Keratinocyte (primary cell): ENCODE measurements around the gene GMEB2. TPM values are rescaled to one million over a fixed set of nuclear protein-coding genes. Genes with fewer than 3 reads are reported as not detected.

Experiments used
- DNase-seq: peaks from one replicate; pipeline ENCODE4 v3.0.0-alpha.2; 2011; ENCODE audit warnings: low read depth, missing footprints, low spot score
- FAIRE-seq: peaks from 2 replicates; lab custom pipeline; 2011; peaks lifted over from hg19 to GRCh38; lab: Jason Lieb, UNC
- H2AFZ ChIP-seq: 2 replicates; pipeline ENCODE4 v1.6.0; 2012; ENCODE audit warnings: low read length, control low read depth, inconsistent platforms; ENCODE audit not compliant: control insufficient read depth
- H3K27ac ChIP-seq: 2 replicates; pipeline ENCODE4 v1.5.1; 2011; ENCODE audit warnings: low read length; ENCODE audit not compliant: control insufficient read depth, insufficient read depth
- H3K27me3 ChIP-seq: 3 replicates; pipeline ENCODE4 v1.6.0; 2011; ENCODE audit warnings: low read length; ENCODE audit not compliant: control insufficient read depth, insufficient read depth; ENCODE audit errors: extremely low read depth
- H3K36me3 ChIP-seq, 2 experiments: 2 replicates in 1 of 2; 3 replicates in 1 of 2; pipeline ENCODE4 v1.5.1; 2011; ENCODE audit warnings: low read length in 2 of 2, mild to moderate bottlenecking in 1 of 2; ENCODE audit not compliant: control insufficient read depth in 2 of 2, insufficient read depth in 2 of 2; ENCODE audit errors: extremely low read depth in 1 of 2
- H3K4me1 ChIP-seq: 3 replicates; pipeline ENCODE4 v1.5.1; 2011; ENCODE audit warnings: low read length; ENCODE audit not compliant: control insufficient read depth, insufficient read depth; ENCODE audit errors: extremely low read depth
- H3K4me2 ChIP-seq: 3 replicates; pipeline ENCODE4 v1.6.0; 2011; ENCODE audit warnings: low read depth, low read length; ENCODE audit not compliant: control insufficient read depth, insufficient read depth; ENCODE audit errors: extremely low read depth
- H3K4me3 ChIP-seq, 3 experiments: fragments of 200-600 bp in 1 of 3; sonication (generic) in 1 of 3; 2 replicates in 2 of 3; 3 replicates in 1 of 3; pipeline ENCODE4 v1.5.1; 2011 to 2016; ENCODE audit warnings: low read length in 3 of 3, mild to moderate bottlenecking in 3 of 3, control low read depth in 2 of 3, inconsistent platforms in 1 of 3, low read depth in 1 of 3, mixed read lengths in 1 of 3, mixed run types in 1 of 3, moderate library complexity in 1 of 3; ENCODE audit not compliant: control insufficient read depth in 2 of 3, insufficient read depth in 2 of 3; ENCODE audit errors: extremely low read depth in 1 of 3
- H3K79me2 ChIP-seq: 2 replicates; pipeline ENCODE4 v1.6.0; 2012; ENCODE audit warnings: low read length; ENCODE audit not compliant: control insufficient read depth, insufficient read depth
- H3K9ac ChIP-seq: 3 replicates; pipeline ENCODE4 v1.6.0; 2011; ENCODE audit warnings: low read length; ENCODE audit not compliant: control insufficient read depth, insufficient read depth; ENCODE audit errors: extremely low read depth
- H3K9me1 ChIP-seq: 3 replicates; pipeline ENCODE4 v1.6.0; 2011; ENCODE audit warnings: low read length; ENCODE audit not compliant: control insufficient read depth, insufficient read depth; ENCODE audit errors: extremely low read depth
- H3K9me3 ChIP-seq: 2 replicates; pipeline ENCODE4 v1.5.1; 2012; ENCODE audit warnings: low read depth, low read length; ENCODE audit not compliant: control insufficient read depth
- H4K20me1 ChIP-seq: 3 replicates; pipeline ENCODE4 v1.6.0; 2011; ENCODE audit warnings: low read length; ENCODE audit not compliant: control insufficient read depth, insufficient read depth; ENCODE audit errors: extremely low read depth
- EZH2 ChIP-seq: IDR thresholded peaks from one replicate; pipeline ENCODE4 v1.6.1; 2012; ENCODE audit warnings: inconsistent platforms, mild to moderate bottlenecking, low read length, moderate library complexity
- dilution Hi-C: fragments of 300-500 bp; cut with MboI; formaldehyde crosslinking; loops from one replicate; pipeline ENCODE4 v1.7.0; 2020; ENCODE audit warnings: low sequenced_read_pairs; ENCODE audit not compliant: extremely low pct_ligation_motif_present
- polyA minus RNA-seq, 3 experiments: library from RNA; depleted of rRNA, polyadenylated mRNA; stranded (reverse); fragments of >200 nt; gene quantifications; 1 replicate in 1 of 3; 2 replicates in 1 of 3; 3 replicates in 1 of 3; pipeline ENCODE4 v1.2.3, GENCODE V29; 2011
- polyA plus RNA-seq, 5 experiments: library from polyadenylated mRNA; depleted of rRNA in 3 of 5; stranded (reverse) in 3 of 5; stranded (forward) in 1 of 5; unstranded in 1 of 5; fragments of >200 nt; gene quantifications; 1 replicate in 1 of 5; 2 replicates in 3 of 5; 3 replicates in 1 of 5; pipeline versions ENCODE4 v1.2.1 to v1.2.3, GENCODE V29; 2011 to 2012; ENCODE audit warnings: missing spikeins in 2 of 5, low read depth in 1 of 5, low replicate concordance in 1 of 5
- TF ChIP-seq, protein P1 (sequence below), 3 experiments: IDR thresholded peaks in 1 of 3; conservative IDR thresholded peaks in 1 of 3; optimal IDR thresholded peaks in 1 of 3; 2 replicates in 2 of 3; 3 replicates in 1 of 3; pipeline versions ENCODE3 to v1.5.1; 2011; ENCODE audit warnings: low read length in 3 of 3, mild to moderate bottlenecking in 3 of 3, moderate library complexity in 2 of 3, control low read depth in 1 of 3, inconsistent platforms in 1 of 3; ENCODE audit not compliant: insufficient read depth in 2 of 3; ENCODE audit errors: extremely low read depth in 1 of 3

The GMEB2 gene, protein sequence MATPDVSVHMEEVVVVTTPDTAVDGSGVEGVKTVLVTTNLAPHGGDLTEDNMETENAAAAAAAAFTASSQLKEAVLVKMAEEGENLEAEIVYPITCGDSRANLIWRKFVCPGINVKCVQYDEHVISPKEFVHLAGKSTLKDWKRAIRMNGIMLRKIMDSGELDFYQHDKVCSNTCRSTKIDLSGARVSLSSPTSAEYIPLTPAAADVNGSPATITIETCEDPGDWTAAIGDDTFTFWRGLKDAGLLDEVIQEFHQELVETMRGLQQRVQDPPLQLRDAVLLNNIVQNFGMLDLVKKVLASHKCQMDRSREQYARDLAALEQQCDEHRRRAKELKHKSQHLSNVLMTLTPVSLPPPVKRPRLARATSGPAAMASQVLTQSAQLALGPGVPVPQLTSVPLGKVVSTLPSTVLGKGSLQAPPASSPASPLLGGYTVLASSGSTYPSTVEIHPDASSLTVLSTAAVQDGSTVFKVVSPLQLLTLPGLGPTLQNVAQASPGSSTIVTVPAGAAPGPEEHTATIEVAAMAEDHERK
- 5.1 to 8.4 TPM (median 6.2 TPM) in 3 replicates for polyA plus RNA-seq
- polyA plus RNA-seq (2011; ENCODE audit: low read depth): 2.4 TPM
- 4.2 and 6.8 TPM in 2 replicates for polyA plus RNA-seq (2011; cell fraction: cytosol; rRNA removed)
- polyA plus RNA-seq (2011; cell fraction: nucleus; rRNA removed): 10.4 and 12.1 TPM in 2 replicates
- polyA plus RNA-seq (2012; ENCODE audit: low replicate concordance): 6.4 and 8.3 TPM in 2 replicates
- 5.2 to 9.4 TPM (median 6.0 TPM) in 3 replicates for polyA minus RNA-seq
- 7.1 TPM for polyA minus RNA-seq (2011; cell fraction: cytosol; rRNA and poly(A)+ RNA removed)
- polyA minus RNA-seq (2011; cell fraction: nucleus; rRNA and poly(A)+ RNA removed): 8.5 and 9.2 TPM in 2 replicates

DNA sequence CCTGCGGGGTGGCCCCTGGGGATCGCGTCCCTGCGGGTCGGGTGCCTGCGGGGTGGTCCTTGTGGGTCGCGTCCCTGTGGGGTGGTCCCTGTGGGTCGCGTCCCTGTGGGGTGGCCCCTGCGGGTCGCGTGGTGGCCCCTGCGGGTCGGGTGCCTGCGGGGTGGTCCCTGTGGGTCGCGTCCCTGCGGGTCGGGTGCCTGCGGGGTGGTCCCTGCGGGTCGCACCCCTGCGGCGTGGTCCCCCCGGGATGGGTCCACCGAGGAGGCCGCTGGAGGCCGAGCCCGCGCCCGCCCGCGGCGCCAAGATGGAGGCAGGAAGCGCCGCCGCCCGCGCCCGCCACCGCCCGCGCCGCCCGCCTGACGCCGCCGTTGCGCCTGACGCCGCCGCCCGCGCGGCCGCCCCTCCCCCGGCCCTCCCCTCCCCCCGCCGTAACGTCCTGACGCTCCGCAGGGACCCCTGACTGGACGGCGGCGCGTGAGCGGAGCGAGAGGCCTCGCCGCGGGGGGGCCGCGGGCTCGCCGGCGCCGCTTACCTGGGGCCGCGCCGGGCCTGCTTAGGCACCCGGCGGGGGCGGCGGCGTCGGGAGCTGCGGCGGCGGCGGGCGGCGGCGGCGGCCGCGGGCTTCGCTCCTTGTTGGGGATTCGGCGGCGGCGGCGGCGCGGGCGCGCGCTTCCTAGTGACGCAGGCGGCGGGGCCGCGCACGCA lies at the start of gene GMEB2:
Gene GMEB2 (minus strand): TSS at position 678 of the 705 bp plus-strand sequence. CDS start 7,704 bp downstream, outside the sequence.
- H3K27me3 ChIP-seq: no peaks in the 10 kb centered on the region
- no peak for DNase-seq
- peak within 1 kb of the TSS; percentile 96 for H3K4me2 ChIP-seq
- FAIRE-seq: no peak
- H3K9me3 ChIP-seq: no peaks in the 10 kb centered on the region
- H3K9ac ChIP-seq: peak within 1 kb of the TSS; percentile 91
- no peaks in the 10 kb centered on the region for H4K20me1 ChIP-seq
- no peaks in the 10 kb centered on the region for H3K9me1 ChIP-seq
- peak within 1 kb of the TSS; percentile 63 for H2AFZ ChIP-seq
- H3K4me3 ChIP-seq: peak within 1 kb of the TSS; percentile 89 to 92 (median 90)
- H3K4me1 ChIP-seq: peaks cover 7% of the 10 kb centered on the region
- H3K27ac ChIP-seq: peak within 1 kb of the TSS; percentile 81
- peaks cover 56% of the 10 kb centered on the region for H3K79me2 ChIP-seq
- dilution Hi-C loops: no loop called here
- peaks cover 0 to 1% of the 10 kb centered on the region in 2 experiments for H3K36me3 ChIP-seq
- TF ChIP-seq EZH2: no peak
- TF ChIP-seq, protein P1, sequence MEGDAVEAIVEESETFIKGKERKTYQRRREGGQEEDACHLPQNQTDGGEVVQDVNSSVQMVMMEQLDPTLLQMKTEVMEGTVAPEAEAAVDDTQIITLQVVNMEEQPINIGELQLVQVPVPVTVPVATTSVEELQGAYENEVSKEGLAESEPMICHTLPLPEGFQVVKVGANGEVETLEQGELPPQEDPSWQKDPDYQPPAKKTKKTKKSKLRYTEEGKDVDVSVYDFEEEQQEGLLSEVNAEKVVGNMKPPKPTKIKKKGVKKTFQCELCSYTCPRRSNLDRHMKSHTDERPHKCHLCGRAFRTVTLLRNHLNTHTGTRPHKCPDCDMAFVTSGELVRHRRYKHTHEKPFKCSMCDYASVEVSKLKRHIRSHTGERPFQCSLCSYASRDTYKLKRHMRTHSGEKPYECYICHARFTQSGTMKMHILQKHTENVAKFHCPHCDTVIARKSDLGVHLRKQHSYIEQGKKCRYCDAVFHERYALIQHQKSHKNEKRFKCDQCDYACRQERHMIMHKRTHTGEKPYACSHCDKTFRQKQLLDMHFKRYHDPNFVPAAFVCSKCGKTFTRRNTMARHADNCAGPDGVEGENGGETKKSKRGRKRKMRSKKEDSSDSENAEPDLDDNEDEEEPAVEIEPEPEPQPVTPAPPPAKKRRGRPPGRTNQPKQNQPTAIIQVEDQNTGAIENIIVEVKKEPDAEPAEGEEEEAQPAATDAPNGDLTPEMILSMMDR (optimal IDR thresholded peaks at IDR 0.05 in 1 of 3, IDR thresholded peaks at IDR 0.05 in 1 of 3, conservative IDR thresholded peaks at IDR 0.05 in 1 of 3; ENCODE audit: extremely low read depth in 1 of 3, insufficient read depth in 2 of 3, low read length in 3 of 3): no peak

DNA sequence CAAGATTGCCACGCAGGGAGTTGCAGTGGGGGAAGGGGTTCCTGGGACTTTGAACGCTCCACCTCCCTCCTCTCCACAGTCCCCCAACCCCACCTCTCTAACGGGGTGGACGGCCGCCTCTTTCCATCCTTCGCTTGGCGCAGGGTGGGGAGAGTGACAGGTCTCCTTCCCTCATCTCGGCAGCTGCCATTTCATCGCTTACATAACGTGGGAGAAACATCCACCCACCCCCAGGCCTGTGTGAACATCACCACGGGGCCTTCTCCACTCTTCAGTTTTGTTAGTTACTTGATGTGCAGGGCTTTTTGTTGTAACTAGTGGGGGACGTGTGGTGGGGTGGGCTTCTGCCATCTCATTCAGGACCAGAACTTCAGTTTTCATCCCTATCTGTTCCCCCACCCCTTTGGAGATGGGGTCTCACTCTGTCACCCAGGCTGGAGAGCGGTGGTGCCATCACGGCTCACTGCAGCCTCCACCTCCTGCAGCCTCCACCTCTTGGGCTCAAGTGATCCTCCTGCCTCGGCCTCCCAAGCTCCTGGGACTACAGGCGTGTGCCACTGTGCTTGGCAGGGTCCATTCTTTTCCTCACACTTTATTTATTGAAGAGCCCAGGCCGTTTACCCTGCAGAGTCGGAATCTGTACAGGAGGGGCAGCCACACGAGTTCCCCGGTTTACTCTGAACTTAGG lies 48.9 kb upstream of the GMEB2 start:
- Histone ChIP-seq H3K9me3 (no peaks in the 10 kb centered on the region), H3K36me3 (peaks cover 17 to 21% of the 10 kb centered on the region in 2 experiments), H3K27ac (no peak overlapping the region), H3K9ac (no peak overlapping the region), H3K9me1 (no peaks in the 10 kb centered on the region), H2AFZ (no peak overlapping the region), H3K4me1 (no peaks in the 10 kb centered on the region), H3K27me3 (no peaks in the 10 kb centered on the region), H3K4me2 (no peak overlapping the region), H4K20me1 (no peaks in the 10 kb centered on the region), H3K79me2 (no peaks in the 10 kb centered on the region), H3K4me3 (no peak overlapping the region)
- FAIRE-seq (no peak), DNase-seq (no peak)
- dilution Hi-C loops: no loop called here
- TF ChIP-seq, protein P1 (optimal IDR thresholded peaks at IDR 0.05 in 1 of 3, IDR thresholded peaks at IDR 0.05 in 1 of 3, conservative IDR thresholded peaks at IDR 0.05 in 1 of 3; ENCODE audit: extremely low read depth in 1 of 3, insufficient read depth in 2 of 3, low read length in 3 of 3): no peak
- no peak for TF ChIP-seq EZH2
